Osteoblast (primary cell): Measurements from ENCODE around the gene CIAO3. TPM values are rescaled to one million over a fixed set of nuclear protein-coding genes. Genes with fewer than 3 reads are reported as not detected.
"Not testable (repeated sequence)": the region's sequence is repeated elsewhere in the genome, so short reads cannot be mapped to it uniquely, and the experiment has no call there.

Experiments
- DNase-seq: peaks from one replicate; pipeline ENCODE4 v3.0.0; 2011; ENCODE audit warnings: low spot score, mixed read lengths; ENCODE audit not compliant: insufficient read length; ENCODE audit errors: missing footprints
- H2AFZ ChIP-seq: 2 replicates; pipeline ENCODE4 v1.6.0; 2011; ENCODE audit warnings: mild to moderate bottlenecking, low read length
- H3K27ac ChIP-seq: 2 replicates; pipeline ENCODE4 v1.5.1; 2011; ENCODE audit warnings: mild to moderate bottlenecking, low read depth, low read length, moderate library complexity
- H3K27me3 ChIP-seq: 2 replicates; pipeline ENCODE4 v1.6.0; 2012; ENCODE audit warnings: mild to moderate bottlenecking, control low read depth, inconsistent platforms, low read length, moderate library complexity; ENCODE audit not compliant: insufficient read depth
- H3K36me3 ChIP-seq: 2 replicates; pipeline ENCODE4 v1.5.1; 2011; ENCODE audit warnings: mild to moderate bottlenecking, low read length, control low read depth, moderate library complexity; ENCODE audit not compliant: insufficient read depth
- H3K4me1 ChIP-seq: 2 replicates; pipeline ENCODE4 v1.5.1; 2011; ENCODE audit warnings: mild to moderate bottlenecking, low read length, control low read depth, moderate library complexity; ENCODE audit not compliant: insufficient read depth
- H3K4me2 ChIP-seq: 2 replicates; pipeline ENCODE4 v1.6.0; 2011; ENCODE audit warnings: mild to moderate bottlenecking, low read length; ENCODE audit not compliant: insufficient read depth
- H3K4me3 ChIP-seq: fragments of 200-600 bp; sonication (generic); 3 replicates; pipeline ENCODE4 v1.5.1; 2012; ENCODE audit warnings: mild to moderate bottlenecking, low read length, inconsistent platforms; ENCODE audit not compliant: insufficient read depth
- H3K79me2 ChIP-seq: 2 replicates; pipeline ENCODE4 v1.6.0; 2012; ENCODE audit warnings: mild to moderate bottlenecking, low read length, control low read depth, inconsistent platforms; ENCODE audit not compliant: insufficient read depth
- H3K9me3 ChIP-seq: 2 replicates; pipeline ENCODE4 v1.5.1; 2011; ENCODE audit warnings: low read depth, low read length, control low read depth
- H4K20me1 ChIP-seq: 2 replicates; pipeline ENCODE4 v1.6.0; 2012; ENCODE audit warnings: mild to moderate bottlenecking, low read length, control low read depth; ENCODE audit not compliant: insufficient read depth
- CTCF ChIP-seq: IDR thresholded peaks from 2 replicates; pipeline ENCODE4 v1.5.1; 2011; ENCODE audit warnings: mild to moderate bottlenecking, low read depth, low read length, moderate library complexity; ENCODE audit errors: extremely low read depth
- total RNA-seq: library from RNA; depleted of rRNA; stranded (reverse); fragments of >200 nt; gene quantifications from 2 replicates; pipeline ENCODE4 v1.2.3, GENCODE V29; 2012

The CIAO3 gene
- total RNA-seq, 1 donor, result 32.2 TPM

GRCh38 chr16:778447-778846 lies 37.6 kb upstream of the CIAO3 start:
- TF ChIP-seq CTCF, result no peak

GRCh38 chr16:777826-778225 lies 37.0 kb upstream of the CIAO3 start:
- no peak overlapping the region for H3K4me3 ChIP-seq
- no peak overlapping the region for H3K27ac ChIP-seq
- no peaks in the 10 kb centered on the region for H3K36me3 ChIP-seq
- no peaks in the 10 kb centered on the region for H3K79me2 ChIP-seq
- peaks cover 6% of the 10 kb centered on the region for H3K27me3 ChIP-seq
- DNase-seq, result no peak
- peak overlapping the region; percentile 29 for H2AFZ ChIP-seq
- no peaks in the 10 kb centered on the region for H4K20me1 ChIP-seq
- TF ChIP-seq CTCF, result no peak
- H3K4me1 ChIP-seq, result no peaks in the 10 kb centered on the region
- H3K9me3 ChIP-seq, result no peaks in the 10 kb centered on the region
- no peak overlapping the region for H3K4me2 ChIP-seq

More at GRCh38 chr16:778447-778846, 37.6 kb upstream of the CIAO3 start:
- no peak overlapping the region for H3K4me2 ChIP-seq
- H3K9me3 ChIP-seq, result no peaks in the 10 kb centered on the region
- no peak overlapping the region for H2AFZ ChIP-seq
- no peaks in the 10 kb centered on the region for H3K4me1 ChIP-seq
- no peaks in the 10 kb centered on the region for H4K20me1 ChIP-seq
- peaks cover 6% of the 10 kb centered on the region for H3K27me3 ChIP-seq
- H3K36me3 ChIP-seq, result no peaks in the 10 kb centered on the region
- no peak overlapping the region for H3K4me3 ChIP-seq
- H3K27ac ChIP-seq, result no peak overlapping the region
- no peak for DNase-seq
- H3K79me2 ChIP-seq, result no peaks in the 10 kb centered on the region

- no peaks in the 10 kb centered on the region for H3K9me3 ChIP-seq
- no peak overlapping the region for H3K27ac ChIP-seq
- no peak overlapping the region for H3K4me2 ChIP-seq
- no peak overlapping the region for H3K4me3 ChIP-seq
- no peak for TF ChIP-seq CTCF
- no peaks in the 10 kb centered on the region for H3K36me3 ChIP-seq
- no peak for DNase-seq
- H3K4me1 ChIP-seq, result no peaks in the 10 kb centered on the region
- H3K27me3 ChIP-seq, result peaks cover 3% of the 10 kb centered on the region
- H4K20me1 ChIP-seq, result no peaks in the 10 kb centered on the region
- H3K79me2 ChIP-seq, result no peaks in the 10 kb centered on the region
- H2AFZ ChIP-seq, result no peak overlapping the region
These were observed 36.0 kb upstream of the CIAO3 start for GRCh38 chr16:776824-777223.

- not testable (repeated sequence) for H3K4me3 ChIP-seq, H3K4me2 ChIP-seq, DNase-seq, H3K27ac ChIP-seq, H3K9me3 ChIP-seq, H3K4me1 ChIP-seq, H3K79me2 ChIP-seq, H3K27me3 ChIP-seq, H2AFZ ChIP-seq, H3K36me3 ChIP-seq, H4K20me1 ChIP-seq
These were observed 35.5 kb upstream of the CIAO3 start for GRCh38 chr16:776298-776697.
